Kidney (tissue), 14 donors: ENCODE data around the gene NECTIN1. TPM values are rescaled to one million over a fixed set of nuclear protein-coding genes. Genes with fewer than 3 reads are reported as not detected.

ENCODE experiments used
- DNase-seq, 5 donors: peaks; one replicate each; pipeline ENCODE4 v3.0.0-alpha.2; 2013 to 2020
- FAIRE-seq: peaks from 2 replicates; lab custom pipeline; 2012; peaks lifted over from hg19 to GRCh38; lab: Jason Lieb, UNC
- H3K27ac ChIP-seq, 2 donors: one replicate each; pipeline ENCODE4 v1.7.0; 2013; ENCODE audit warnings: low read depth in 2 of 2, low read length in 2 of 2, inconsistent platforms in 1 of 2
- H3K27me3 ChIP-seq: one replicate; pipeline ENCODE4 v1.7.1; 2013; ENCODE audit warnings: low read length, inconsistent platforms; ENCODE audit not compliant: control insufficient read depth, insufficient read depth
- H3K36me3 ChIP-seq, 3 donors: one replicate each; pipeline versions ENCODE4 v1.7.0 to v1.7.1; 2013; ENCODE audit warnings: low read length in 3 of 3, control low read depth in 1 of 3, inconsistent platforms in 1 of 3; ENCODE audit not compliant: insufficient read depth in 3 of 3, control insufficient read depth in 2 of 3
- H3K4me1 ChIP-seq, 3 donors: one replicate each; pipeline versions ENCODE4 v1.7.0 to v1.7.1; 2013; ENCODE audit warnings: low read length in 3 of 3, inconsistent platforms in 1 of 3, low read depth in 1 of 3; ENCODE audit not compliant: control insufficient read depth in 2 of 3, insufficient read depth in 2 of 3
- H3K4me3 ChIP-seq, 3 donors: one replicate each; pipeline versions ENCODE4 v1.7.0 to v1.8.1; 2013; ENCODE audit warnings: low read length in 3 of 3, control low read depth in 1 of 3, inconsistent platforms in 1 of 3
- H3K9ac ChIP-seq, 3 donors: one replicate each; pipeline versions ENCODE4 v1.7.0 to v1.7.1; 2013; ENCODE audit warnings: low read length in 3 of 3, control low read depth in 1 of 3, inconsistent platforms in 1 of 3
- H3K9me3 ChIP-seq, 3 donors: one replicate each; pipeline versions ENCODE4 v1.7.0 to v1.7.1; 2013; ENCODE audit warnings: low read length in 3 of 3, control low read depth in 1 of 3, inconsistent platforms in 1 of 3; ENCODE audit not compliant: control insufficient read depth in 2 of 3, insufficient read depth in 1 of 3
- intact Hi-C: fragments of 100-400 bp; cut with DNase I; formaldehyde crosslinking; loops from one replicate; pipeline ENCODE4 v1.11.1; 2022
- polyA plus RNA-seq: library from polyadenylated mRNA; stranded (reverse); fragments of 350-450 nt; fragmentation: Illumina TruSeq; extraction: RNeasy Lipid Tissue Mini Kit (QIAGEN cat#74804); gene quantifications from one replicate; pipeline ENCODE4 v1.2.3, GENCODE V29; 2014; ENCODE audit warnings: low read depth, low replicate concordance; ENCODE audit not compliant: insufficient read depth
- total RNA-seq: library from RNA; stranded (reverse); fragmentation: NEBNext Ultra II Directional; extraction: Animal tissue kit (Norgen Biotek cat#: 25700); gene quantifications from one replicate; pipeline ENCODE4 v1.2.1, GENCODE V29; 2021
- TF ChIP-seq, protein P1 (sequence below): IDR thresholded peaks from 3 replicates; pipeline ENCODE4 v1.5.1; 2012; ENCODE audit warnings: mild to moderate bottlenecking, moderate library complexity, borderline replicate concordance; ENCODE audit not compliant: insufficient read depth; ENCODE audit errors: extremely low read depth
- donor health status: control.
- donor health status: control.
- donor health status: control.
- donor health status: control.
- donor health status: control.
- donor health status: DM: yes; HTN: yes; CAD: no.
- donor health status: Normal renal cell carcinoma (clear cell type).

The NECTIN1 gene
- total and polyA plus RNA-seq, 2 donors from 2014 or later = 6.0 to 13.2 TPM

- H3K4me1 ChIP-seq = no peaks in the 10 kb centered on the region
- TF ChIP-seq, protein P1, sequence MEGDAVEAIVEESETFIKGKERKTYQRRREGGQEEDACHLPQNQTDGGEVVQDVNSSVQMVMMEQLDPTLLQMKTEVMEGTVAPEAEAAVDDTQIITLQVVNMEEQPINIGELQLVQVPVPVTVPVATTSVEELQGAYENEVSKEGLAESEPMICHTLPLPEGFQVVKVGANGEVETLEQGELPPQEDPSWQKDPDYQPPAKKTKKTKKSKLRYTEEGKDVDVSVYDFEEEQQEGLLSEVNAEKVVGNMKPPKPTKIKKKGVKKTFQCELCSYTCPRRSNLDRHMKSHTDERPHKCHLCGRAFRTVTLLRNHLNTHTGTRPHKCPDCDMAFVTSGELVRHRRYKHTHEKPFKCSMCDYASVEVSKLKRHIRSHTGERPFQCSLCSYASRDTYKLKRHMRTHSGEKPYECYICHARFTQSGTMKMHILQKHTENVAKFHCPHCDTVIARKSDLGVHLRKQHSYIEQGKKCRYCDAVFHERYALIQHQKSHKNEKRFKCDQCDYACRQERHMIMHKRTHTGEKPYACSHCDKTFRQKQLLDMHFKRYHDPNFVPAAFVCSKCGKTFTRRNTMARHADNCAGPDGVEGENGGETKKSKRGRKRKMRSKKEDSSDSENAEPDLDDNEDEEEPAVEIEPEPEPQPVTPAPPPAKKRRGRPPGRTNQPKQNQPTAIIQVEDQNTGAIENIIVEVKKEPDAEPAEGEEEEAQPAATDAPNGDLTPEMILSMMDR = no peak
- H3K4me3 ChIP-seq = no peak overlapping the region
- no peak overlapping the region for H3K27ac ChIP-seq
- FAIRE-seq = no peak
- intact Hi-C loops = no loop called here
- H3K9ac ChIP-seq = no peak overlapping the region
- no peaks in the 10 kb centered on the region for H3K36me3 ChIP-seq
- DNase-seq = no peak
- peaks cover 2% of the 10 kb centered on the region for H3K27me3 ChIP-seq
- H3K9me3 ChIP-seq = no peaks in the 10 kb centered on the region
Measured at GRCh38 chr11:119610836-119611426, 118.1 kb downstream of the NECTIN1 start.

GRCh38 chr11:119608781-119609180 lies 120.2 kb downstream of the NECTIN1 start:
- no peak for FAIRE-seq
- H3K4me1 ChIP-seq = no peaks in the 10 kb centered on the region
- intact Hi-C loops = no loop called here

DNA sequence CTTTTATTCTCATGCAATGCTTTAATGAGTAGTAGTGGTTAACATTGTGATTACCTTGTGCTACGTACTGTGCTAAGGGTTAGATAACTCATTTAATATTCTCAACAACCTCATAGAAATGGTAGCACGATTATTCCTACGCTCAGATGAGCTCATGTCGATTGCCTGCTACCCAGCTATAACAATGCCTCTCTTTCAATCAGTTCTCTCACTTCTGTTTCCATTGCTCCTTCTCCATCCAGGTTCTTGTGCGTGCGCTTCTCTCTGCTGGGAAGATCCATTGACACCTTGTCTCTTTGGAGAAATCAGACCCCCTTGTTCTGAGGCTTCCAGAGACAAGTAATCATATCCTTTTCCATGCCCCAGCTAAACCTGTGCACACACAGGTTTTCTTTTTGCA lies 120.8 kb downstream of the NECTIN1 start:
- no peaks in the 10 kb centered on the region for H3K4me1 ChIP-seq
- no peak overlapping the region for H3K4me3 ChIP-seq
- no peaks in the 10 kb centered on the region for H3K36me3 ChIP-seq
- no peak overlapping the region for H3K27ac ChIP-seq
- DNase-seq (no peak), FAIRE-seq (no peak)
- TF ChIP-seq, protein P1 = no peak
- peaks cover 2% of the 10 kb centered on the region for H3K27me3 ChIP-seq
- no peak overlapping the region for H3K9ac ChIP-seq
- intact Hi-C loops = no loop called here
- no peaks in the 10 kb centered on the region for H3K9me3 ChIP-seq

More at GRCh38 chr11:119608781-119609180, 120.2 kb downstream of the NECTIN1 start:
- H3K9me3 ChIP-seq = no peaks in the 10 kb centered on the region
- H3K36me3 ChIP-seq = no peaks in the 10 kb centered on the region
- H3K27ac ChIP-seq = no peak overlapping the region
- DNase-seq = no peak
- no peak overlapping the region for H3K4me3 ChIP-seq
- H3K9ac ChIP-seq = no peak overlapping the region
- TF ChIP-seq, protein P1 = no peak
- peaks cover 2% of the 10 kb centered on the region for H3K27me3 ChIP-seq

- TF ChIP-seq, protein P1 = no peak
- FAIRE-seq (no peak), DNase-seq (no peak)
- intact Hi-C loops = no loop called here
- no peak overlapping the region for H3K9ac ChIP-seq
- no peak overlapping the region for H3K4me3 ChIP-seq
- H3K27ac ChIP-seq = no peak overlapping the region
- H3K36me3 ChIP-seq = no peaks in the 10 kb centered on the region
- no peaks in the 10 kb centered on the region for H3K9me3 ChIP-seq
- H3K27me3 ChIP-seq = peaks cover 2% of the 10 kb centered on the region
- no peaks in the 10 kb centered on the region for H3K4me1 ChIP-seq
Measured at GRCh38 chr11:119607726-119608125, 121.3 kb downstream of the NECTIN1 start.
